Ovary (tissue), 3 donors: ENCODE results near the gene ZNF429.

Experiments used
- EP300 ChIP-seq: sonication (generic); formaldehyde crosslinking; IDR thresholded peaks from one replicate; pipeline ENCODE4 v1.6.1; 2017; ENCODE audit warnings: antibody characterized with exemption
- TF ChIP-seq, protein P1 (sequence below), 3 donors: fragments of 450-650 bp in 2 of 3; fragments of 200-600 bp in 1 of 3; IDR thresholded peaks; one replicate each; pipeline versions ENCODE4 v1.5.1 to v1.8.0; 2016 to 2022; ENCODE audit warnings: antibody characterized with exemption in 3 of 3, mild to moderate bottlenecking in 1 of 3
- donor health status: DM: no; HTN: no; CAD: no.

DNA sequence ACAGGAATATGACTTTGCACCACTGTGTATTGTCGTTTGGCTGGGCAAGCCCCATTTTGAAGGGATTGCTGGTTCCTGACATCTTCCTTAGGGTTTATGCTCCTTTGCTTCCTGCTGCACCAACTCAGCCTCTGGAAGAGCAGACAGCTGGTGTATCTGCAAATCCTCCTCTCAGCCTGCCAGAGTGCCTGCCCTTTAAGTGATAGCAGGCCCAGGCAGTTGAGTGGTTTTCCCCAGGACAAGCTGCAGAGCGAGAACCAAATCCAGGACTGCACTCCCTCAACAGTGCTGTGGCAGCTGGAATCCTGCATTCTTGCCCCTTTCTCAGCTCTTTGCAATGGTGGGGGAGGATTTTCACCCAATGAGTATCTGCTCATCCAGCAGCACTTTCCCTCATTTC, 85.5 kb downstream of the ZNF429 start:
- TF ChIP-seq EP300: no peak
- TF ChIP-seq, protein P1, sequence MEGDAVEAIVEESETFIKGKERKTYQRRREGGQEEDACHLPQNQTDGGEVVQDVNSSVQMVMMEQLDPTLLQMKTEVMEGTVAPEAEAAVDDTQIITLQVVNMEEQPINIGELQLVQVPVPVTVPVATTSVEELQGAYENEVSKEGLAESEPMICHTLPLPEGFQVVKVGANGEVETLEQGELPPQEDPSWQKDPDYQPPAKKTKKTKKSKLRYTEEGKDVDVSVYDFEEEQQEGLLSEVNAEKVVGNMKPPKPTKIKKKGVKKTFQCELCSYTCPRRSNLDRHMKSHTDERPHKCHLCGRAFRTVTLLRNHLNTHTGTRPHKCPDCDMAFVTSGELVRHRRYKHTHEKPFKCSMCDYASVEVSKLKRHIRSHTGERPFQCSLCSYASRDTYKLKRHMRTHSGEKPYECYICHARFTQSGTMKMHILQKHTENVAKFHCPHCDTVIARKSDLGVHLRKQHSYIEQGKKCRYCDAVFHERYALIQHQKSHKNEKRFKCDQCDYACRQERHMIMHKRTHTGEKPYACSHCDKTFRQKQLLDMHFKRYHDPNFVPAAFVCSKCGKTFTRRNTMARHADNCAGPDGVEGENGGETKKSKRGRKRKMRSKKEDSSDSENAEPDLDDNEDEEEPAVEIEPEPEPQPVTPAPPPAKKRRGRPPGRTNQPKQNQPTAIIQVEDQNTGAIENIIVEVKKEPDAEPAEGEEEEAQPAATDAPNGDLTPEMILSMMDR (IDR thresholded peaks at IDR 0.05): no peak
